Measurements from ENCODE around the gene ASAP3.

Gene ASAP3

GRCh38 chr1:23483321-23484252 is at the start of gene ASAP3:
Gene ASAP3 (minus strand): TSS chr1:23484179. CDS start chr1:23484133, 46 bp downstream.
- peak within 1 kb of the TSS; percentile 74 for H3K4me3 ChIP-seq (ENCODE audit: low read depth, low read length)
- DNase-seq (ENCODE audit: low read depth) = no peak

- DNase-seq (ENCODE audit: low read depth) = no peak
- H3K4me3 ChIP-seq (ENCODE audit: low read depth, low read length) = no peak overlapping the region
Measured at GRCh38 chr1:23533246-23534023, 49.5 kb upstream of the ASAP3 start.

DNA sequence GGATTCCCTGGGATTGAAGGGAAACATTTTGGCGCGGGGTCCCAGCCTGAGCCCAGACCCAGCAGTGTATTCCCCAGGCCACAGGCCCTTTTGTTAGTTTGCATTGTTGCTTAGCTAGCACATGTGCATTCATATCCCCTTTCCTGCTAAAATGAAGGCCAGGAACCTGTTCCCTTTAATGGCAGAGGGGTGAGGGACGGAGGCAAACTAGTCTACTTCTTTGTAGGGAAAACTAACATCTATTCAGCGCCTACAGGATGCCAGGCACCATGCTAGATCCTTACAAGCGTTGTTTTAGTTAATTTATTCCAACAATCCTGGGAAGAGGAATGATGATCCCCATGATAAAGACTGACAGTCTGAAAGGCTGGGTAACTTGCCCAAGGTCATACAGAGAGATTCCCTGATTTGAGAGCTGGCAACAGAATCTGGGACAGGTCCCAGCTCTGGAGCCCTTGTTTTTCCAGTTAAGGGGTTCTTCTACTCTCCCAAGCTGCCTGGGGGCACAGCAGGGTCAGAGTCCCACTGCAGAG is 47.6 kb upstream of the ASAP3 start:
- no peak for DNase-seq (ENCODE audit: low read depth)
- H3K4me3 ChIP-seq (ENCODE audit: low read depth, low read length) = peak overlapping the region; percentile 32

DNA sequence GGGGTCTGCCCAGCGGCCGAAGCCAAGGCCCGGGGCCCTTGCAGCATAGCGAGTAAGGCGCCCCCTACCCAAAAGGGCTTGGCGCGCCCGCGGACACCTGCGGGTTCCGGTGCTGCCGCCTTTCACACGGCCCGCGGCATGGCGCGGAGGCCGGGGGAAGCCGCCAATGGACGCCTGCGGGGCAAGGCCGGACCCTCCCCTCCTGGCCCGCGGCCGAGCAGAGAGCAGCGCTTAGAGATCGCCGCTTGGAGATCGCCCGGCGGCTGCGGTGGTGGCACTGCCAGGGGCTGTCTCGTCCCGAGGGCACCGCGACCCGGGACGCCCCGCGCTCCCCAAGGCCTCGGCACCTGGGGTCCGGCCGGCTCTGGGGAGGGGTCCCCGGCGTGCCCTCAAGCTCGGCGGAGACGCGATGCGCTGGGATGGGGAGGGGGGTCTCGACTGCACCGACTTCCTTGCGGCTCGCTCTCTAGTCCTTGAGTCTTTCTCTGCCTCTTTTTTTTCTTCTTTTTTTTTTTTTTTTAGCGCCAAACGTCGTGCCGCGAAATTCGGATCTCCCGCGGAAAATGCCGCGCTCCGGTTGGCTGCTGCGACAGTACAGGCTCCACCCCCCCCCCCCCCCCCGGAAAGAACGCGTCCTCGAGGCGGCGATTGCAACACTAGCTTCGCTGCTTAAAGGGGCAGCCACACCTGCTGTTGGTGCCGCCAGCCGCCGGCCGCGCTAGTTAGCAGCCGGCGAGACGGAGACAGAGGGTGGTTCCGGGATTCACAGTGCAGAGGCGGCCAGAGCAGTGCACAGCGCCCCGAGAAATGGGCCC is 47.0 kb upstream of the ASAP3 start, which contains the start of gene E2F2:
Gene E2F2 (minus strand): TSS at position 487 of the 815 bp plus-strand sequence. CDS start 440 bp downstream, at position 47.
- peak within 1 kb of the TSS; percentile 58 for H3K4me3 ChIP-seq (ENCODE audit: low read depth, low read length)

GRCh38 chr1:23530087-23530746 is 46.2 kb upstream of the ASAP3 start:
- H3K4me3 ChIP-seq (ENCODE audit: low read depth, low read length) = peak overlapping the region; percentile 58
- no peak for DNase-seq (ENCODE audit: low read depth)

More for the DNA sequence above, 47.0 kb upstream of the ASAP3 start, which contains the start of gene E2F2:
- DNase-seq (ENCODE audit: low read depth) = no peak

DNA sequence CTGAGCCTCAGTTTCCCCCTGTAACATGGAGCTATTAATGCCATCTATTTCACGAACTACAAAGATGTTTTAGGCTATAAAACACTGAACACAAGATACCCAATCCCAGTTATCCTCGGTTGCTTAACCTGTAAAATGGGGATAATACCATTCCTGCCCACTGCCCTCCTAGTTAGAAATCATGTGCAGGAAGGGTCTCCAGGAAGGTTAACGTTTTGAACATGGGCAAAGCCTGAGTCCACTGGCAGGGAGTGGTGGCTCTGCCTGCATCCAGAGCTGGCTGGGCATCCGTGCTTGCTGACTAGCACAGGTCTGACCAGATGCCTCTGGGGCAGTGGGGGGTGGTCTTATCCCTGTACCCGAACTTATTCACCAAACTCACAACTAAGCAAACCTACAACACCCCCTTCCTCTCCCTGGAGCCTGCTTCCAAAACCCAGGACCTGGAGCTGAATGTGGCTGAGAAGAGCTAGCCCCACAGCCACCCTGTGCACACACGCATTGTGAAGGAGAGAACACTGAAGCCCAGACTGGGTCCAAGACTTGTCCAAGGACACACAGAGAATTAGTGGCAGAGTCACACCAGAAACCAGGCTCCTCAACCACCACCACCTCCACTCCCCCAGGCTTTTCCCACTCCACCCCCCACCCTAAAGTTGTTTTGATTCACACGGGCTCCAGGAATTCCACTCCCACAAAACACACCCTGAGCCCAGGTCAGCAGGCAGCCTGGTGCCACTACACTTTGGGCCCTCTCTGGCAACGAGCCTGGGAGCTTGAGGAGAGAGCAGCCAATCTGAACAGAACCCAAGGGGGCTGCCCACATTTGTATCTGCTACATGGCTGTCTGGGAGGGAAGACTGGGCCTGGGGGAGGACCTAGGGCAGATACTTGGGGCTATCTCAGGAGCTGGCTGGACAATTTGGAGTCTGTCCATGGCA is 45.4 kb upstream of the ASAP3 start:
- H3K4me3 ChIP-seq (ENCODE audit: low read depth, low read length) = no peak overlapping the region
- no peak for DNase-seq (ENCODE audit: low read depth)

- H3K4me3 ChIP-seq (ENCODE audit: low read depth, low read length) = no peak overlapping the region
- no peak for DNase-seq (ENCODE audit: low read depth)
Measured at GRCh38 chr1:23528250-23528978, 44.4 kb upstream of the ASAP3 start.

DNA sequence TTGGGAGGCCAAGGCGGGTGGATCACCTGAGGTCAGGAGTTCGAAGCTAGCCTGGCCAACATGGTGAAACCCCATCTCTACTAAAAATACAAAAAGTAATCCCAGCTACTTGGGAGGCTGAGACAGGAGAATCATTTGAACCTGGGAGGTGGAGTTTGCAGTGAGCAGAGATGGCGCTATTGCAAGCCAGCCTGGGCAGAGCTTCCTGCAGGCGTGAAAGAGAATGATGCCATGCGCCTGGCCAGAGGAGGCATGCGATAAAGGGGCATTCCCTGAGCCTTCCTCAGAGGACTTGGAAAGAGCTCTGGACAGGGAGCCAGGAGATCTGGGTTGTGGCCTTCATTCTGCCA is 43.9 kb upstream of the ASAP3 start:
- no peak overlapping the region for H3K4me3 ChIP-seq (ENCODE audit: low read depth, low read length)
- DNase-seq (ENCODE audit: low read depth) = no peak

DNA sequence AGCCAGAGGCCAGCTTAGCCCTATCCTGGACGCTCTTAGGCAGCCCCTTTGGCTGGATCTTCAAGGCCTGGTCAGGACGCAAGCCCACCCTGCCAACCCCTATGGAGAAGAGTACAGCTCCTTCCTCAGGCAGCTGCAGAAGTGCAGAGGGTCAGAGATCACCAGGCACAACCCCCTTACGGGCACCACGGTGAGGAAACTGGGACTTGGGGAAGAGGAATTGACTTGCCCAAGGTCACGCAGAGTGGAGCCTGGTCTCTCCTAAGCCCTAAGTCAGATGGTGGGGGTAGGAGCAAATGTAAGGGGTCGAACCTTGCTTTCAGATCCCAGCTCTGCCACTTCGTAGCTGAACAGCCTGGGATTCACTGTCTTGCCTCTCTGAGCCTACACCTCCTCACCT is 43.4 kb upstream of the ASAP3 start:
- no peak overlapping the region for H3K4me3 ChIP-seq (ENCODE audit: low read depth, low read length)

DNA sequence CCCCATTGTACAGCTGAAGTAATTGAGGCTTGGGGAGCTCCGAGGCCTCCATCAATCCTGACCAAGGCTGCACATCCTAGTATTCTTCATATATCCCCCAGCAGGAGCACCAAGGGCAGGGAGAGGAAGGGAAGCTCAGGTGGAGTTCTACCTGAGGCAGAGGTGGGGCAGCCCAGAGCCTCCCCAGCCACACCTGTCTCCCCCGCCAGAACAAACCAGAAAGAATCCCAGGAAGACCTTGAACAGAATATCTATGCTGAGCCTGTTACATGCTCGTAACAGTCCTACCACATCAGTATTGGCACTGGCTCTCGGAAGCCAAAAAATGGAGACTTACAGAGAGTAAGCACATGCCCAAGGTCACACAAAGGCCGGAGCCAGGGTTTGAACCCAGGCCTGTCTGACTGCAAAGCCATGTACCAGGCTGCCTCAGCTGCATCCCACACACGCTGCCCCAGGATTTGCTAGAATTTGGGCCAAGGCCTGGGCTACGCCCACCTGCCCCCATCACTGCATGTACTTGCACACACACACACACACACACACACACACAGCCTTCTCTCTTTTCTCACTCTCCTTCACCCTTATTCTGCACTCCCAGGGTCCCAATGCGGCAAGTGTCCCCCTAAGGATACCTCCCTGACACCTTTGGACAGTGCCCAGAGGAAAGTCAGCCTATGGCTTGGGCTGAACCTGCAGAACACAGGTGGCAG is 42.5 kb upstream of the ASAP3 start:
- DNase-seq (ENCODE audit: low read depth) = no peak

More for the DNA sequence above, 43.4 kb upstream of the ASAP3 start:
- no peak for DNase-seq (ENCODE audit: low read depth)

GRCh38 chr1:23525558-23526250 is 41.7 kb upstream of the ASAP3 start:
- no peak overlapping the region for H3K4me3 ChIP-seq (ENCODE audit: low read depth, low read length)
- no peak for DNase-seq (ENCODE audit: low read depth)

More for the DNA sequence above, 42.5 kb upstream of the ASAP3 start:
- H3K4me3 ChIP-seq (ENCODE audit: low read depth, low read length) = no peak overlapping the region

DNA sequence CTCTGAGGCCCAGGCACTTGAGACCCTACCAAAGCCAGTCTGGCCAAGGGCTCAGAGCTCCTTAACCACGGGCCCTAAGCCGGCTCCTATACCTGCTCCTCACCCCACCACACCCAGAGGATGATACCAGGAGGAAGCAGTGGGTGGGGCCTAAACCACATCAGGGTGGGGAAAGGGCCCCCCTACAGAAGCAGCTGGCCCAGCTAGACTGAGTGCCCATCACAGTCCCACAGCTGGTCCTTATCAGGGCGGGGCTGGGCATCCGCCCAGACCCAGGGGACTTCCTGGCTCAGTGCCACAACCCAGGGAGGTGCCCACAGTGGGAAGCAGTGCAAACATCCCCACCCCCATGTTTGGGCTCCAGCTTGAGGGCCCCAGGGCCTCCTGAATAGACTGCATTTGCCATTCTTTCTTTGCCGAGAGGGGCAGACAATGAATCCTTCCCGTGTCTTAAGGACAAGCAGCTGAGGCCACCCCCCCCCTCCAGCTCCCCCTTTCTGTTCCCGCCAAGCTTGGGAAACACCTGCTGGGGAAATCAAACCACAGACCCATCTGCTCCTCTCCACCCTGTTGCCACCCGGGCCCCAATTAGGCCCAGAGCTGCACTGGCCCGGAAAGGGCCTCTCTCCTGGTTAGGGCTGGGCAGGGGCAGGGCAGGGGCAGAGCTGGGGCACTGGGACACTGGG is 40.9 kb upstream of the ASAP3 start:
- H3K4me3 ChIP-seq (ENCODE audit: low read depth, low read length) = no peak overlapping the region
- DNase-seq (ENCODE audit: low read depth) = no peak

DNA sequence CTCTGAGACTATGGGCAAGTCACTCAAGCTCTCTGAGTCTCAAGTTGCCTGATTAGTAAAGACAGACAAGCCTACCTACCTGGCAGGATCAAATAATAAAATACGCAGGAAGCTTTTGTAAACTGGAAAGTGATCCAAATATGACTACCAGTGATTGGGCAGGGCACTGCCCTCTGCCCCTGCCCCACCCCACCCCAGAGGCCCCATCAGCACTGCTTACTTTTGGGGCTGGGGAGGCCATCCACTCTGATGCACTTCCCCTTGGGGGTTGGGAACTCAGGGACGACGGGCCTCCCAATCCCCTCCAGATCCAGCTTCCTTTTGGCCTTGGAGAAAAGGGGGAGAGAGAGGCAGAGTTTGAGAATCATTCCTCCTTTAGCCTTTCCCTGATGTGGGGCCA is 40.2 kb upstream of the ASAP3 start:
- no peak overlapping the region for H3K4me3 ChIP-seq (ENCODE audit: low read depth, low read length)
- no peak for DNase-seq (ENCODE audit: low read depth)

- H3K4me3 ChIP-seq (ENCODE audit: low read depth, low read length) = no peak overlapping the region
- no peak for DNase-seq (ENCODE audit: low read depth)
Measured at GRCh38 chr1:23522244-23522982, 38.4 kb upstream of the ASAP3 start.

DNA sequence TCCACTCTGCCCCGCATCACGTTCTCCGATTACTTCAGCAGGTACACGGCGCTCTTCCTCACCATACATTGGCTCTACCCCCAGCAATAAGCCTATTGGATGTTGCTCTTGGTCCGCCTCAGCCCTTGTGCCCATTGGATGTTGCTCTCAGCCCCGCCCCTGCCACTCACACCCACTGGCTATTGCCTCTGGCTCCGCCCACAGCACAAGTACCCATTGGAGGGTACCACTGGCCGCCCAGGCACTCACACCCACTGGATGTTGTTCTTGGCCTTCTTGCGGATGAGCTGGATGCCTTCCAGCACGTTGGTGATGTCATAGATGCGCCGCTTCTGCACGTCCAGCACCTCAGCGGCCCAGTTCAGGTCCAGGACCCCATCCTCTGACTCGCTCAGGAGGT is 37.6 kb upstream of the ASAP3 start:
- no peak for DNase-seq (ENCODE audit: low read depth)

More for the DNA sequence above, 37.6 kb upstream of the ASAP3 start:
- no peak overlapping the region for H3K4me3 ChIP-seq (ENCODE audit: low read depth, low read length)

Data from skeletal muscle cell (primary cell).